Upper lobe of left lung (tissue), 4 donors: Measurements from ENCODE around the gene MYO9B.

ENCODE experiments used
- POLR2A ChIP-seq, 4 donors: fragments of 450-650 bp; IDR thresholded peaks; one replicate each; pipeline ENCODE4 v1.5.1; 2016 to 2017; ENCODE audit warnings: antibody characterized with exemption in 4 of 4, mild to moderate bottlenecking in 2 of 4
- TF ChIP-seq, protein P1 (sequence below), 6 experiments: fragments of 450-650 bp in 4 of 6; fragments of 200-600 bp in 2 of 6; sonication (generic) in 2 of 6; IDR thresholded peaks; one replicate each; pipeline ENCODE4 v1.5.1; 2016 to 2019; ENCODE audit warnings: antibody characterized with exemption in 6 of 6

DNA sequence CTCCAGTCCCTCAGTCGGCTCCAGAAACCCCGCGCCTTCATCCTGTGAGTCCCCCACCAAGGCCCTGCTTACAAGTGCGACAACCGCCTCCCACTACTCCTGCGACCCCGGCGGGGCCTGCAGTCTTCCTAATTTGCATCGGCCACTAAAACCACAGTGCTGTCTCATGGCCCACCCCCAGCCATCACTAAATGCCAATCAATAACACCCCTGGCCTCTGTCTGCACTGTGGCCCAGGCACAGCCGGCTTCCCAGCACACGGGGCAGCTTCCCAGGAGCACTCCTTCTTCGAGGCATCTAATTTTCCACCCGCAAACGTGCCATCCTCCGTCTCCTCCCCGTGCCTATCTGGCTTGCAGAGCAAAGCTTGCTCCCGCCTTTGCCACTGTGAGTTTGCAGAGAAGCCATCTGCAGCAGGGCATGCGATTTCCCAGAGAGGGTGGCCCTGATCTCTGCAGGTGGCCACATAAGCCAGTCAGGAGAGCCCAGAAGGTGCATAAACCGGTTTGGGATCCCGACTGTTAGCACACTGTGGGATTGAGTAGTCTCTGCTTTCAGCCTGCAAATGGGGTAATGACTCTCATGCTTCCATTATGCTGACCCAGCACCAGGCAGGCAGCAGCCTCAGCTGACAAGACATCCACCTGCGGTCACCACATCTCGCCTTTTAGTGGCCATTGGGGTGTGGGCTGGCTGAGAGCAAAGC, 105.6 kb downstream of the MYO9B start:
- TF ChIP-seq, protein P1, sequence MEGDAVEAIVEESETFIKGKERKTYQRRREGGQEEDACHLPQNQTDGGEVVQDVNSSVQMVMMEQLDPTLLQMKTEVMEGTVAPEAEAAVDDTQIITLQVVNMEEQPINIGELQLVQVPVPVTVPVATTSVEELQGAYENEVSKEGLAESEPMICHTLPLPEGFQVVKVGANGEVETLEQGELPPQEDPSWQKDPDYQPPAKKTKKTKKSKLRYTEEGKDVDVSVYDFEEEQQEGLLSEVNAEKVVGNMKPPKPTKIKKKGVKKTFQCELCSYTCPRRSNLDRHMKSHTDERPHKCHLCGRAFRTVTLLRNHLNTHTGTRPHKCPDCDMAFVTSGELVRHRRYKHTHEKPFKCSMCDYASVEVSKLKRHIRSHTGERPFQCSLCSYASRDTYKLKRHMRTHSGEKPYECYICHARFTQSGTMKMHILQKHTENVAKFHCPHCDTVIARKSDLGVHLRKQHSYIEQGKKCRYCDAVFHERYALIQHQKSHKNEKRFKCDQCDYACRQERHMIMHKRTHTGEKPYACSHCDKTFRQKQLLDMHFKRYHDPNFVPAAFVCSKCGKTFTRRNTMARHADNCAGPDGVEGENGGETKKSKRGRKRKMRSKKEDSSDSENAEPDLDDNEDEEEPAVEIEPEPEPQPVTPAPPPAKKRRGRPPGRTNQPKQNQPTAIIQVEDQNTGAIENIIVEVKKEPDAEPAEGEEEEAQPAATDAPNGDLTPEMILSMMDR (IDR thresholded peaks at IDR 0.05) = no peak
- TF ChIP-seq POLR2A (IDR thresholded peaks at IDR 0.05) = no peak
